ENCODE measurements around the gene WNT9A. TPM values are rescaled to one million over a fixed set of nuclear protein-coding genes. Genes with fewer than 3 reads are reported as not detected.

WNT9A gene
- total and polyA plus RNA-seq, 4 donors, result 2.6 to 8.6 (median 4.9) TPM

- no peak for ATAC-seq (ENCODE audit: insufficient read depth, low FRiP score)
- H3K9me3 ChIP-seq (ENCODE audit: control insufficient read depth in 4 of 4, insufficient read depth in 3 of 4, low read length in 3 of 4), result no peaks in the 10 kb centered on the region
- no peaks in the 10 kb centered on the region for H3K36me3 ChIP-seq (ENCODE audit: control insufficient read depth in 4 of 4, insufficient read depth in 4 of 4, low read length in 4 of 4)
- peaks cover 0 to 9% (median 0%) of the 10 kb centered on the region in 5 donors for H3K4me1 ChIP-seq (ENCODE audit: control insufficient read depth in 5 of 5, insufficient read depth in 5 of 5, low read length in 5 of 5)
- WGBS, 2 donors, result 77 to 90% methylated on average over 24 of the region's 24 CpGs
- no peak overlapping the region for H3K9ac ChIP-seq (ENCODE audit: insufficient read depth in 1 of 2, low read length in 2 of 2)
- no peak overlapping the region for H3K4me3 ChIP-seq
- H3K27ac ChIP-seq (ENCODE audit: low read depth in 1 of 2, low read length in 1 of 2), result no peak overlapping the region
- peak; percentile 26 to 71 (median 53) for DNase-seq
- no peaks in the 10 kb centered on the region for H3K27me3 ChIP-seq (ENCODE audit: control insufficient read depth in 3 of 3, insufficient read depth in 3 of 3, low read length in 2 of 3)
- TF ChIP-seq CTCF (IDR thresholded peaks at IDR 0.05; ENCODE audit: control extremely low read depth, extremely low read depth), result no peak
Observed at GRCh38 chr1:227895828-227896685, 51.7 kb downstream of the WNT9A start.

DNA sequence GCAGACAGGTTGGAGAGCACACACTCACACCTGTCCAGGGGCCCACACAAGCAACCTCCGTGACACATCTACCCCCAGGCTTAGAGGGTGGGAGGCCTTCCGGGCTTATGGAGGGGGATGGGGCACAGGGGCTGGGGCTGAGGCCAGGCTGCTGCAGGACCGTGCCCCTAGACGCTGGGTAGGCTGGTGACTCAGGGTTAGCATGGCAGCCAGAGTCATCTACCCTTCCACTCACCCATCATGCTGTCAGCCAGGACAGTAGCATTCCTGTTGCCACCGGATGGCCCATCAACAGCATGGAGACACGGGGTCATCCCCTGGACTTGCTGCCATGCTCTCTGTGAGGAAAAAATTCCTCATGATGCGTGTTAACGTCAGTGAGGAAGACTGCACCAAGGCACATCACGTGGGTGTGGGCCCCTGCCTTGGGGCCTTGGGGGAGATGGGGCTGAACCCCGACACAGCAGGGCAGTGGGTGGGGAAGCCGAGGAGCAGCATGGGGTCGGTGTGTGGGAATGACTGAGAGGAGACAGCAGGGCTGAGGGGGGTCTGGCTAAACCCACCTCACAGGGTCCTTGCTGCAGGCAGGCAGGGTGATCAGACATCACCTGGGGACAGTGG, 52.8 kb downstream of the WNT9A start:
- TF ChIP-seq CTCF (IDR thresholded peaks at IDR 0.05; ENCODE audit: control extremely low read depth, extremely low read depth), result no peak
- DNase-seq (no peak), ATAC-seq (ENCODE audit: insufficient read depth, low FRiP score) (no peak)
- 91 to 93% methylated on average over 12 of the region's 12 CpGs for WGBS, 2 donors
- Histone ChIP-seq H3K27ac (ENCODE audit: low read depth in 1 of 2, low read length in 1 of 2) (no peak overlapping the region), H3K36me3 (ENCODE audit: control insufficient read depth in 4 of 4, insufficient read depth in 4 of 4, low read length in 4 of 4) (no peaks in the 10 kb centered on the region), H3K9me3 (ENCODE audit: control insufficient read depth in 4 of 4, insufficient read depth in 3 of 4, low read length in 3 of 4) (no peaks in the 10 kb centered on the region), H3K4me3 (no peak overlapping the region), H3K4me1 (ENCODE audit: control insufficient read depth in 5 of 5, insufficient read depth in 5 of 5, low read length in 5 of 5) (peaks cover 0 to 9% (median 0%) of the 10 kb centered on the region in 5 donors), H3K9ac (ENCODE audit: insufficient read depth in 1 of 2, low read length in 2 of 2) (no peak overlapping the region), H3K27me3 (ENCODE audit: control insufficient read depth in 3 of 3, insufficient read depth in 3 of 3, low read length in 2 of 3) (no peaks in the 10 kb centered on the region)

DNA sequence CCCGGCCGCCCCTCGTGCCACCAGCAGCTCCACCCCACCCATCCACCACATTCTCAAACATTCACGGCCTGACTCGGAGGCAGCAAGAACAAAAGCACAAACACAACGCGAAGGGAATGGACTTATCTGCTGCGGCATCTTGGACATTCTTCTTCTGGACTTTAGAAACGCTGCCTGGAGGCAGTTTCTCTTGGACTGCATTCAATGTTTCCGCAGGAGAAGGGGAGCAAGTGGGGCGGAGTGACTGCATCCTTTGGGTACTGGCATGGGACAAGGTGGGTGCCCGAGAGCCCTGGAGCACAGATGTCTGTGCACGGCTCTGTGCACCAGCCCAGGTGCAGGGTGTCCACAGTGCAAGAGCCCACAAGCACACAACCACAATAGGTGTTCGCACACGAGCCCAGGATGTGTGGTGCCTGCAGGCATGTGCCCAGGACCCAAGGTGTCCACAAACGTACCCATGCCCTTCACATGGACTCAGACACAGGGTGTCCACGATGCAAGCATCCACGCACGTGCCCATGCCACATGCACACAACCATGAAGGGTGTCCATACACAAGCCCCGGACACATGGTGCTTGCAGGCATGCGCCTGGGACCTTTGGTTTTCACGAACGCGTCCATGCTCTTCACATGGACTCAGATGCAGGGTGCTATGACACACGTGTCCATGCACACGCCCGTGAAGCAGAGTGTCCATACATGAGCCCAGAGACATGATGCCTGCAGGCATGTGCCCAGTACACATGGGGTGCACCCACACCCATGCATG, 53.6 kb downstream of the WNT9A start:
- no peak overlapping the region for H3K4me3 ChIP-seq
- no peaks in the 10 kb centered on the region for H3K27me3 ChIP-seq (ENCODE audit: control insufficient read depth in 3 of 3, insufficient read depth in 3 of 3, low read length in 2 of 3)
- TF ChIP-seq CTCF (IDR thresholded peaks at IDR 0.05; ENCODE audit: control extremely low read depth, extremely low read depth), result no peak
- H3K9ac ChIP-seq (ENCODE audit: insufficient read depth in 1 of 2, low read length in 2 of 2), result no peak overlapping the region
- peak in 1 of 3 donors; percentile 7 for DNase-seq
- no peak for ATAC-seq (ENCODE audit: insufficient read depth, low FRiP score)
- H3K36me3 ChIP-seq (ENCODE audit: control insufficient read depth in 4 of 4, insufficient read depth in 4 of 4, low read length in 4 of 4), result no peaks in the 10 kb centered on the region
- 88 to 91% methylated on average over 27 of the region's 27 CpGs for WGBS, 2 donors
- H3K27ac ChIP-seq (ENCODE audit: low read depth in 1 of 2, low read length in 1 of 2), result no peak overlapping the region
- no peaks in the 10 kb centered on the region for H3K9me3 ChIP-seq (ENCODE audit: control insufficient read depth in 4 of 4, insufficient read depth in 3 of 4, low read length in 3 of 4)
- H3K4me1 ChIP-seq (ENCODE audit: control insufficient read depth in 5 of 5, insufficient read depth in 5 of 5, low read length in 5 of 5), result peaks cover 0 to 9% (median 0%) of the 10 kb centered on the region in 5 donors

Measured in lung (tissue), 12 donors.